Hematopoietic multipotent progenitor cell treated with erythropoietin and hydrocortisone succinate and interleukin-3 and kit ligand, for 4 days (in vitro differentiated cells): ENCODE measurements around the gene KRTAP4-5.
"Not testable (repeated sequence)": the region's sequence is repeated elsewhere in the genome, so short reads cannot be mapped to it uniquely, and the experiment has no call there.

Source experiments
- DNase-seq: peaks from one replicate; pipeline ENCODE4 v3.0.0-alpha.2; 2015

Gene KRTAP4-5

DNA sequence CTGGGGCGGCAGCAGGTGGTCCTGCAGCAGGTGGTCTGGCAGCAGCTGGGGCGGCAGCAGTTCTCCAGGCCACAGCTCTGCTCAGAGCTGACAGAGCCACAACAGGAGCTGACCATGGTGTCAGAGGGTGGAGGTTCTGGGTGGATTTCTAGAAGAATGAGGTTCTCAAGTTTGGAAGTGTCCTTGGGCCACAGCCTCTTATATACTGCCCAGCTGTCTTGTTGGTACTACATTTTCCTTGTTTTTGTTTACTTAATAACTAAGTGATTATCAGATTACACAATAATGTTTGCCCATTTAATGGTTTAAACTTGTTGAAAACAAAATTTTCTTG lies at the start of gene KRTAP4-5:
KRTAP4-5 (minus strand) TSS at position 174 of the 334 bp plus-strand sequence; CDS start at position 116, 58 bp downstream.
- DNase-seq: no peak

DNA sequence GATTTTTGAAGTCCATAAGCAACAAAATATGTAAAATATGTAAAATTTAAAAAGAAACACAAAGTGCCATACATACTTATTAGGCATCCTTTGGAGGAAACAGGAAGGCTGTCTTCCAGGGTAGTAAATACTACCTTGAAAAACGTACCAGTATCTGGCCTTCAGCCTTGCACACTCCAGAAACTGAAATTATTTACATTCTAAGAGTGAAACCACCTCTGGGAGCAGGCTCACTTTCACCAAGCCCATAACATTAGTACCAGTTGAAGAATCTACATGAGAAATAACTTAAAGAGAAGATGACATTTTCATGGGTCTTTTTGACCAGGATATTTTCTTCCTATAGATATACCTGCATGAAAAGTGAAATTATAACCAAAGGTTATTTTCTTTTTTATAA lies 46.4 kb upstream of the KRTAP4-5 start:
- DNase-seq: no peak

DNA sequence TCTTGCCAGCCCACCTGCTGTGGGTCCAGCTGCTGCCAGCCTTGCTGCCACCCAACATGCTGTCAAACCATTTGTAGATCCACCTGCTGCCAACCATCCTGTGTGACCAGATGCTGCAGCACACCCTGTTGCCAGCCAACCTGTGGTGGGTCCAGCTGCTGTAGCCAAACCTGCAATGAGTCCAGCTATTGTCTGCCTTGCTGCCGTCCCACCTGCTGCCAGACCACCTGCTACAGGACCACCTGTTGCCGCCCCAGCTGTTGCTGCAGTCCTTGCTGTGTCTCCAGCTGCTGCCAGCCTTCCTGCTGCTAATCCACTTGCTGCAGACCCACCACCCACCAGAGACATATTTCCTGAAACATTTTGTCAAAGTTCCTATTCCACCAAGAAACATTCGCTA lies 40.7 kb upstream of the KRTAP4-5 start:
- no peak for DNase-seq

DNA sequence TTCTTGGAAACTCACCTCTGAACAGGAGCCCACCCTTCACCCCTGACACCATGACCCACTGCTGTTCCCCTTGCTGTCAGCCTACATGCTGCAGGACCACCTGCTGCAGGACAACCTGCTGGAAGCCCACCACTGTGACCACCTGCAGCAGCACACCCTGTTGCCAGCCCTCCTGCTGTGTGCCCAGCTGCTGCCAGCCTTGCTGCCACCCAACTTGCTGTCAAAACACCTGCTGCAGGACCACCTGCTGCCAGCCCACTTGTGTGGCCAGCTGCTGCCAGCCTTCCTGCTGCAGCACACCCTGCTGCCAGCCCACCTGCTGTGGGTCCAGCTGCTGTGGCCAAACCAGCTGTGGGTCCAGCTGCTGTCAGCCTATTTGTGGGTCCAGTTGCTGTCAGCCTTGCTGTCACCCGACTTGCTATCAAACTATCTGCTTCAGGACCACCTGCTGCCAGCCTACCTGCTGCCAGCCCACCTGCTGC lies 40.3 kb upstream of the KRTAP4-5 start, which contains the start of gene KRTAP9-1:
KRTAP9-1 (plus strand) TSS at position 51 of the 482 bp plus-strand sequence; CDS start at position 51, 0 bp downstream.
- not testable (repeated sequence) for DNase-seq

DNA sequence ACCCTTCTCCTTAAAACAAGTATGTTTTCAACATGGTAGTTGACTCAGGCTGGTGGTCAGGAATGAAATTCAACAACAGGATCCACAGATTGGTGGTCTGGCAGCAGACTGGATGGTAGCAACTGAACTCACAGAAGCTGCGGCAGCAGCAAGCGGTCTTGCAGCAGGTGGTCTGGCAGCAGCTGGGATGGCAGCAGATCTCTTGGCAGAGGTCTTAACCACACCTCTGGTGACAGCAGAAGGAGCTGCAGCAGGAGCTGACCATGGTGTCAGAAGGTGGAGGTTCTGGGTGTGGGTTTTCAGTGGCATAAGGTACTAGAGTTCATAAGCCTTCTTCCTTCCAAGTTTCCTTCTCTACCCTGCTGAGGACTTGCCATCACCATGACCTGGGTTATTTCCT lies 37.2 kb upstream of the KRTAP4-5 start:
- no peak for DNase-seq

DNA sequence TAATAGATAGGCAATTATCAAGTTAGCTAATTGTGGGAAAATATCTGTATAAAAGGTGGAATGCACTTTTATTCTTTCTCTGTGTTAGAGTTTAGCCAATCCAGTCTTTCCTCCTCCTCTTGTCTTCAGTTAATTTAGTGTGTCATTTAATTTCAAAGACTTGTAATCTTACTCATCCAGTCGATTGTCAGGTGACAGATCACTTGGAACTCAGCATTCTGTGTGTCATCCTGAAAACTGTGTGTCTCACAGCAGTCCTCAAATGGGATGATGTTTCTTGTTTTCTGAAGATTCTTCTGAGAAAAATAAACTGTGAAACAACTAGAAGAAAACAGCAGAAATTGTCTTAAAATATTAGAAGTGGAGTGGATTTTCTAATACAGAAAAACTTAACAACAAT lies 35.4 kb upstream of the KRTAP4-5 start:
- DNase-seq: no peak

DNA sequence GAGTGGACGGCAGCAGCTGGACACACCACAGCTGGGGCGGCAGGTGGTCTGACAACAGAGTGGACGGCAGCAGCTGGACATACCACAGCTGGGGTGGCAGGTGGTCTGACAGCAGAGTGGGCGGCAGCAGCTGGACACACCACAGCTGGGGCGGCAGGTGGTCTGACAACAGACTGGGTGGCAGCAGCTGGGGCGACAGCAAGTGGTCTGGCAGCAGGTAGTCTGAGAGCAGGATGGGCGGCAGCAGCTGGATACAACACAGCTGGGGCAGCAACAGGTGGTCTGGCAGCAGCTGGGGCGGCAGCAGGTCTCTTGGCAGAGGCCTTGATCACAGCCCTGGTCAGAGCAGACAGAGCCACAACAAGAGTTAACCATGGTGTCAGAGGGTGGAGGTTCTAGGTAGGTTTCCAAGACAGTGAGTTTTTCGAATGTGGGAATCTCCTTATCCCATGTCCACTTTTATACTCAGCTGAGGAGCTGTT lies 34.9 kb upstream of the KRTAP4-5 start, which contains the start of gene KRTAP4-1:
KRTAP4-1 (minus strand) TSS at position 432 of the 482 bp plus-strand sequence; CDS start at position 375, 57 bp downstream.
- DNase-seq: no peak

DNA sequence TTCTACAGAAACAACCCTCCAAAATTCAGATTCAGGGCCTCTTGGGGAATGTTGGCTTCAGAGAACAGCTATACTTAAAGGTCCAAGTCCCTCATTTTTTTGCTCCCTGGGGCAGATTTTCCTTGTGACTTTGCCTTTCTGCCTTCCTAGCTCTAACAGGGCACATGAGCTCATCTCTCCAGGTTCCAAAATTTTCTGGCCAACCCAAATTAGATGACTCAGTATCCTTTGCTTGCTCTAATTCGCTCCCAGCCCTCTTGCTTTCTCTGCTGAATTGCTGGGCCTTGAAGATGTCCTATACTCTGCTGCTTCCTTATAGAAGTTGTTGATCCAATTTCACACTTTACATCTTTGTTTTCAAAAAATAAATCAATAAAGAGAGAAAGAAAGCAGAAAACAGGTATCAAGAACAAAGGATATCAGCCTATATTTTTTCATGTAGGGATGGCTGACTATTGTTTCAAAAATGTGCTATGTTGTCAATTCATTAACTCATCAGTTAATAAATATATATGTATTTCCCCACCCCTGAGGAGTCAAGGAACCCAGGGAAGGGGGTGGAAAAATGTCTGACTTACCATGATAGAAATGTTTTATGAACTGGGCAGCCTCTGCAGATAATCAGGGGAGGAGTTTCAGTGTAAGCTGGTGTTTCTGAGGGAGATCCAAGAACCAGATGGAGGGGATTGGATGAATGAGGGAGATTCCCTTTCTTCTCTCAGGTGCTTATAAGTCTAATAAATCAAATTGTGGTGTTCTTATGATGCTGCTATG lies 29.4 kb upstream of the KRTAP4-5 start:
- DNase-seq: no peak

DNA sequence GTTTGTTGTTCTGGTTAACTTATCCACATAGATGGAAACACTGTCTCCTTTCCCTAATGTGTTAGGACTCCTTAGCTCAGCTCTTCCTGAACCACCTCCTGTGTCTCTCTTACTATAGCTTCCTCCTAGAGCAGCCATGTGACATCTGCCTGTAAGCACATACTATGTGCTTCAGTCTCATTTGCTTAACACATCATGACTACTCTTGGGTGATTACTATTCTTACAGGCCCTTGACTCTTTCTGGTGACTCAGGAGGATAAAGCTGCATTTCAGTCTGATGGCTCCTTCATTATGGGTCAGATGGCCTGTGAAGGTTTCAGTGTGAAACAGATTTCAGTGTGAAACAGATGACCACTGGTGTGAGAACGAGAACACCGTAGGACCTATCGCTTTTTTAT lies 28.7 kb upstream of the KRTAP4-5 start:
- no peak for DNase-seq

DNA sequence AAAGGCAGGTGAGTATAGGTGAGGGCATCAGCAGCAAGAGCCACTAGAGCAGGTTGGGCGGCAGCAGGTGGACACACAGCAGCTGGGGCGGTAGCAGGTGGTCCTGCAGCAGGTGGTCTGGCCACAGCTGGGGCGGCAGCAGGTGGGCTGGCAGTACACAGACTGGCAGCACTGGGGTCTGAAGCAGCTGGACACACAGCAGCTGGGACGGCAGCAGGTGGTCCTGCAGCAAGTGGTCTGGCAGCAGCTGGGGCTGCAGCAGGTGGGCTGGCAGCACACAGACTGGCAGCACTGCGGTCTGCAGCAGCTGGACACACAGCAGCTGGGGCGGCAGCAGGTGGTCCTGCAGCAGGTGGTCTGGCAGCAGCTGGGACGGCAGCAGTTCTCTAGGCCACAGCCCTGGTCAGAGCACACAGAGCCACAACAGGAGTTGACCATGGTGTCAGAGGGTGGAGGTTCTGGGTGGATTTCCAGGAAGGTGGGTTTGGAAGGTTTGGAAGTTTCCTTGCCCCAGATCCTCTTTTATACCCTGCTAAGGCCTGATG lies 28.2 kb upstream of the KRTAP4-5 start, which contains the start of gene KRTAP4-2:
KRTAP4-2 (minus strand) TSS at position 495 of the 545 bp plus-strand sequence; CDS start at position 438, 57 bp downstream.
- no peak for DNase-seq

DNA sequence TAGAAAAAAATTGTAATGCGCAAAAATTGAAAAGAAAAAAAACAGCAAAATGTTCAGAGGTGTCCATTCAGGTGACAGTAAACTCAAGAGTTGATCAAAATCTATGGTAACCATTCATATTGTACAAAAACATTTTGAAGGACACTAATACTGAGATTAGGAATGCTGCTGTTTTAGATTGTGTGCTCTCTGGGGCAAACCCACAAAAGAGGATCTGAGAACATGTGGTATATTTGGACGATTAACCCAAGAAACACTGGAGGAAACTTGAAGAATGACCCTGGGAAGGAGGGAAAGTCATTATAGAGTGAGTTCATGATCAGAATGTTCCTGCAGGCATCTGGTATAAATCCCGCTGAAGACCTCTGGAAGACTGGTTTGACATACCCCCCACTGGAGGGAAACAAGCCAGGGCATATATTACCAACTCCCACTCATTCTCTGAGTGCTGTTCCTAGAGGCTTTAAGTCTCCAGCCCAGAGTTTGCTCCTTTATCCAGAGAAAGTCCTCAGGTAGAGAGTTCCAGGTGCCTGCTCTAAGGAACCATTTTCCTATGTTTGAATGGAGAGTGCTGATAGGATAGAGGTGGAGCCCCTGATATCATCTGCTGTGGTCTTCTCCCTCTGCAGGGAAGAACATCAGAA lies 27.2 kb upstream of the KRTAP4-5 start:
- DNase-seq: no peak

DNA sequence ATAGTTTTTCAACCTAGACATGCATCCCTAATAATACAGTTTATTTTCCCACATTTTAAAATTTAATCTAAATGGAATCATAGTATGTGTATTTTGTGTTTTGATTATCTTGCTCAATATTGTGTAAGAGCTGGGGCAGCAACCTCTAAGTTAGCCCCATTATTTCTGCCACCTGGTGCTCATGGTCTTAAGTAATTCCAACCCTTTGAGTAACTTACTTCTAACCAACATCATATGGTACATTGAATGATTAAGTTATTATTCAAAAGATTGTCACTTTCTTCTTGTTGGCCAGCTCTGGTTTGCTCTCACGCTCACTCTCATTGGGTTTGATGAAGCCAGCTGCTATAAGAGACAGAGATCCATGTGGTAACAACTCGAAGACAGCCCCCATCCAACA lies 22.3 kb upstream of the KRTAP4-5 start:
- no peak for DNase-seq

DNA sequence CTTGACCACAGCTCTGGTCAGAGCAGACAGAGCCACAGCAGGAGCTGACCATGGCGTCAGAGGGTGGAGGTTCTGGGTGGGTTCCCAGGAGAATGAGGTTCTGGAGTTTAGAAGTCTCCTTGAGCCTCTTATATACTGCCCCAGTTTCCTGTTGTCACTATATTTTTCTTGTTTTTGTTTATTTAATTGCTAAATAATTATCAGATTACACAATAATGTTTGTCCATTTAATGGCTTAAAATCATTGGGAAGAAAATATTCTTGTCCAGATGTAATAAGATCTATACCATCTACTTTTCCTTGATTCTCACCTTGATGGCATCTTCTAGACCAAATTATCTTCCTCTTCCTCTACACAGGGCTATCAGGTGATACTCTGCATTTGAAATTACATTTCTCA lies 18.5 kb upstream of the KRTAP4-5 start, which contains the start of gene KRTAP4-3:
KRTAP4-3 (minus strand) TSS at position 101 of the 400 bp plus-strand sequence; CDS start at position 52, 49 bp downstream.
- no peak for DNase-seq

DNA sequence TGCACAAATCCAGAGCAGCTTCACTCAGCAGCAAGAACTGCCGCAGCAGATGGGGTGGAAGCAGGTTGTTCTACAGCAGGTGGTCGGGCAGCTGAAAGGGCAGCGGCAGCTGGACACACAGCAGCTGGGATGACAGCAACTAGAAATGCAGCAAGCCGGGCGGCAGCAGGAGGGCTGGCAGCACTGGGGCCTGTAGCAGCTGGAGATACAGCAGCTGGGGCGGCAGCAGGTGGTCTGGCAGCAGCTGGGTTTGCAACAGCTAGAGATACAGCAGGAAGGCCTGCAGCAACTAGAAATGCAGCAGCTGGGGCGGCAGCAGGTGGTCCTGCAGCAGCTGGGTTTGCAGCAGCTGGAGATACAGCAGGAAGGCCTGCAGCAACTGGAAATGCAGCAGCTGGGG lies 17.9 kb upstream of the KRTAP4-5 start:
- no peak for DNase-seq

DNA sequence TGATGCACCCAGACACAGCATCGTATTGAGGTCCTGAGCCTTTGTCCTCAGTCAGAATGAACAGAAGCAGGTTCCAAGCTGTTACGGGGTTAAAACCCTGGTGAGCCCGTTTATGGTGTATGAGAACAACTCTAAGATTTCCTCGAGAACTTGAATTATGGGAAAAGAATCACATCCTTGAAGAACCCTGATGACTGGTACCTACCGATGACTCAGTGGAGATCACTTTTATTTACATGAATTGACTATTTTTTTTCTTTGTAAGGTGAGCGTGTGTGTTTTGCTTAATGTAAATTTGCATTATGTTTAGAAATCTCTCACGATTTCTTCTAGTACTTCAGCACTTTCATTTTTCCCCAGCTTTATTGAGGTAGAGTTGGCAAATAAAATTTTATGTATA lies 14.2 kb upstream of the KRTAP4-5 start:
- no peak for DNase-seq

DNA sequence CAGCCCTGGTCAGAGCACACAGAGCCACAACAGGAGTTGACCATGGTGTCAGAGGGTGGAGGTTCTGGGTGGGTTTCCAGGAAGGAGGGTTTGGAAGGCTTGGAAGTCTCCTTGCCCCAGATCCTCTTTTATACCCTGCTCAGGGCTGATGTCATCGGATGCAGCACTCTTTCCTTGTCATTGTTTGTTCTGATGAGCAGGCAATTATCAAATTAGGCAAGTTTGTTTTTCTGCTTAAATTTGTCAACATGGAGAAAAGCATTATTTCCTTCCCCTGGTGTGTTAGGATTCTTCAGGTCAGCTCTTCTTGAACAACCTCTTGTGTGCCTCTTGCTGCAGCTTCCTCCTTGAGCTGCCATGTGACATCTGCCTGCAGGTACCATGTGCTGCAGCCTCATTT lies 11.0 kb upstream of the KRTAP4-5 start, which contains the start of gene KRTAP4-4:
KRTAP4-4 (minus strand) TSS at position 101 of the 400 bp plus-strand sequence; CDS start at position 44, 57 bp downstream.
- DNase-seq: no peak

DNA sequence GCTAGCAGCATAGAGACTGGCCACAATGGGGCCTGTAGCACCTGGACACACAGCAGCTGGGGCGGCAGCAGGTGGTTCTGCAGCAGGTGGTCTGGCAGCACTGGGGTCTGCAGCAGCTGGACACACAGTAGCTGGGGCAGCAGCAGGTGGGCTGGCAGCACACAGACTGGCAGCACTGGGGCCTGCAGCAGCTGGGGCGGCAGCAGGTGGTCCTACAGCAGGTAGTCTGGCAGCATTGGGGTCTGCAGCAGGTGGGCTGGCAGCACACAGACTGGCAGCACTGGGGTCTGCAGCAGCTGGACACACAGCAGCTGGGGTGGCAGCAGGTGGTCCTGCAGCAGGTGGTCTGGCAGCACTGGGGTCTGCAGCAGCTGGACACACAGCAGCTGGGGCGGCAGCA lies 10.6 kb upstream of the KRTAP4-5 start:
- not testable (repeated sequence) for DNase-seq

DNA sequence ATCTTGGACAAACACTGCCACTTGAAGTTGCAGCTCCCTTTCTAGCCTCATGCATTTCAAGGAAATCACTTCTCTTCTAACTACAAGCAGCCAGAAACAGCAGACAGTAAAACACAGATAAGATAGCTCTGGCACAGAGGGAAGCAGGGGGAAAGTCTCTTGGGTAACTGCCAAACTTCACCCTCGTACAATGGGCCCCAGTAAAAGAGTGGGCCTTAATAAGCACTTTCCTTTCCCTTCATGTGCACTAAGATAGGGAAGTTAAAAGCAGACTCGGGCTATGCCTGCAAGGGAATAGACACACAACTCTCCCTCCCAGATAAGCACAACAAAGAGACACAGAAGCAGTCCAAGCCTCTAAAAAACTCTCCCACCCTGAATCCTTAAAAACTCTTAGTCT lies 4.2 kb upstream of the KRTAP4-5 start:
- DNase-seq: peak; percentile 78

DNA sequence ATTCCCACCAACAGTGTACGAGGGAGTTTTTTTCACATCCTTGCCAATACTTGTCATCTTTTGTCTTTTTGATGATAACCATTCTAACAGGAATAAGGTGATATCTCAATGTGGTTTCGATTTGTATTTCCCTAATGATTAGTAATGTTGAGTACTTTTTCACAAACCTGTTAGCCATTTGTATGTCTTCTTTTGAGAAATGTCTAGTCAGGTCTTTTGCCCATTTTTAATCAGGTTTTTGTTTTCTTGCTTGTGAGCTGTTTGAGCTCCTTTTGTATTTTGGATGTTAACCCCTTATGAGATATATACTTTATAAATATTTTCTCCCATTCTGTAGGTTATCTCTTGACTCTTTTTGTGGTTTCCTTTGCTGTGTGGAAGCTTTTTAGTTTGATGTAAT lies 1.9 kb upstream of the KRTAP4-5 start:
- no peak for DNase-seq

DNA sequence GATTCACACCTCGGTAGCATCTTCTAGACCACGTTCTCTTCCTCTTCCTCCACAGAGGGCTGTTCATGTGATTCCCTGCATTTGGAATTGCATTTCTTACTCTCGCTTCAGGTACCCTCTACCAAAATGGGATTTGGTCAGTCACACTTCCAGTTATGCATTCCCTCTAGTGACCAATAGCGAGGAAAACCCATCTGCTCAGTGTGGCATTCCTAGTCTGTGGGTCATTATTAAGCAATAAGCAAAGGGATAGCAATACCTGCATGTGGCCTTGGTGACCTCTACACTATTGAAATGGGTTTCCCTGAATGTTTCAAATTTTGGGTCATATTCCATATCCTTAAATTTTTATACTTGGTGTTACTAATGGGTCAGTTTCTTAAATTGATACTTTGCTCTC lies 401 bp upstream of the KRTAP4-5 start:
- no peak for DNase-seq

DNA sequence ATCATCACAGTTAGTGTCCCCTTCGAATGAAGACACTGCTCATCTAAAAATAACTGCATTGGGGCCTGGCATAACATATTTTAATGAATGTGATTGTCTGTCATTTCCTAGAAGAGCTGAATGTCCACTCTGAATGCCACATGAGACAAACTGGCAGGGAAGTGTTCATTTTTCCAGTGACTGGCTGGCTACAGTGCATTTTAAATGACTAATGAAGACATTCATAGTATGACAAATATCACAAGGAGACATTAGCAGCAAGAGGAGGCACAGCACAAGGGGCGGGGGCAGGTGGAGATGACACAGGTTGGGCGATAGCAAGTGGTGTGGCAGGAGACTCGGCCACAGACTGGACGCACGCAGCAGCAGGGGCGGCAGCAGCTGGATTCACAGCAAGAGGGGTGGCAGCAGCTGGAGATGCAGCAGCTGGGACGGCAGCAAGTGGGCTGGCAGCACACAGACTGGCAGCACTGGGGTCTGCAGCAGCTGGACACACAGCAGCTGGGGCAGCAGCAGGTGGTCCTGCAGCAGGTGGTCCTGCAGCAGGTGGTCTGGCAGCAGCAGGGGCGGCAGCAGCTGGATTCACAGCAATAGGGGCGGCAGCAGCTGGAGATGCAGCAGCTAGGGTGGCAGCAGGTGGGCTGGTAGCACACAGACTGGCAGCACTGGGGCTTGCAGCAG lies 514 bp downstream of the KRTAP4-5 start:
- not testable (repeated sequence) for DNase-seq

DNA sequence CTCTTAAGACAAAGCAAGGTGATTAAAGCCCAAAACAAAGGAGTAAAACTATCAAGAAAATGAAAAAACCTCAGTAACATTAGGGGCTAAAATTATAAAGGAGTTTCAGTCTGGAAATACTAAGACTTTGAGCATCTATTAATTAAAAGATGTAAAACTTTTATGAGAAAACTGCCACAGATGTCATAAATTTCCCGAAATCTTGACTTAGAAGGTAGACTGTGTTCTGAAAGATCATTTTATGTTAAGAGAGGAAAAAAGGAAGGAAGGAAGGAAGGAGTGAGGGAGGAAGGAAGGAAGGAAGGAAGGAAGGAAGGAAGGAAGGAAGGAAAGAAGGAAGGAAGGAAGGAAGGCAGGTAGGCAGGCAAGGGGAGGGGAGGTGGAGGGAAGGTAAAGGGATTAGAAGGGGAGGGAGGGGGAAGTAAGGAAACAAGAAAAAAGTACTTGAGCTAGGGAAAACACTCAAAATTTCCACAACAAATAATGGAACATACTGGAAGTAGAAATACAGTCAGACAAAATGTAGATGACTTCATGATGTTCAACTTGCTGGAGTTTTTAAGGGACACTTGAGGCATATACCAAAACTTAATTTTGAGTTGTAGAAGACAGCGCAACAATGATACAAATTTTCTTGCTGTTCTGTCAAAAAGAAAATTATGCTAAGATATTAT lies 2.0 kb downstream of the KRTAP4-5 start:
- no peak for DNase-seq
